ENCODE measurements around the gene HTT. TPM values are rescaled to one million over a fixed set of nuclear protein-coding genes. Genes with fewer than 3 reads are reported as not detected.

Gene HTT
- total RNA-seq, 1 donor from 2014 or later = 49.8 TPM

DNA sequence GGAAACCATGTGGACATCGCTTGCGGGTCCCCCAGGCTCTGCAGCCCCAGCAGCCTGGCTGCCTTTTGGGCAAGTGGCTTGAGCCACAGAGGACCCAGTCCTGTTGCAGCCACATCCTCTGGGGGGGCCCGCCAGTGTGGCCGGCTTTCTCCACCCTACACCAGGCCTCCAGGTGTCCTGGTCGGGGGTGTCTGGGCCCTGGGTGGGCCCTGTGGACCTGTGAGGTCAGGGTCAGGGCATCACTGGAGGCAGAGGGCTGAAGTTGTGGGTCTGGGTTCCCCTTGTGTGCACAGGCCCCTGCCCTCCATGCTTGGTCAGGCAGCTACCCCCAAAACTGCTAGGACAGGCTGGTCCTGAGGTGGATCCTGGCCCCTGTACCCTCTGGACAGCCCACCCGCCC lies 171.2 kb downstream of the HTT start:
- H3K36me3 ChIP-seq = no peaks in the 10 kb centered on the region
- no peak overlapping the region for H3K4me3 ChIP-seq
- DNase-seq (ENCODE audit: extremely low spot score in 2 of 2) = no peak
- H3K27ac ChIP-seq = no peak overlapping the region
- H3K9me3 ChIP-seq = no peaks in the 10 kb centered on the region
- H3K4me1 ChIP-seq = peaks cover 12% of the 10 kb centered on the region
- intact Hi-C loops (cut with DNase I) = no loop called here
- no peaks in the 10 kb centered on the region for H3K27me3 ChIP-seq
- TF ChIP-seq POLR2AphosphoS5 (IDR thresholded peaks at IDR 0.05; ENCODE audit: insufficient read depth in 1 of 2, low read depth in 1 of 2) (no peak), POLR2A (IDR thresholded peaks at IDR 0.05) (no peak)
- TF ChIP-seq, protein P1, sequence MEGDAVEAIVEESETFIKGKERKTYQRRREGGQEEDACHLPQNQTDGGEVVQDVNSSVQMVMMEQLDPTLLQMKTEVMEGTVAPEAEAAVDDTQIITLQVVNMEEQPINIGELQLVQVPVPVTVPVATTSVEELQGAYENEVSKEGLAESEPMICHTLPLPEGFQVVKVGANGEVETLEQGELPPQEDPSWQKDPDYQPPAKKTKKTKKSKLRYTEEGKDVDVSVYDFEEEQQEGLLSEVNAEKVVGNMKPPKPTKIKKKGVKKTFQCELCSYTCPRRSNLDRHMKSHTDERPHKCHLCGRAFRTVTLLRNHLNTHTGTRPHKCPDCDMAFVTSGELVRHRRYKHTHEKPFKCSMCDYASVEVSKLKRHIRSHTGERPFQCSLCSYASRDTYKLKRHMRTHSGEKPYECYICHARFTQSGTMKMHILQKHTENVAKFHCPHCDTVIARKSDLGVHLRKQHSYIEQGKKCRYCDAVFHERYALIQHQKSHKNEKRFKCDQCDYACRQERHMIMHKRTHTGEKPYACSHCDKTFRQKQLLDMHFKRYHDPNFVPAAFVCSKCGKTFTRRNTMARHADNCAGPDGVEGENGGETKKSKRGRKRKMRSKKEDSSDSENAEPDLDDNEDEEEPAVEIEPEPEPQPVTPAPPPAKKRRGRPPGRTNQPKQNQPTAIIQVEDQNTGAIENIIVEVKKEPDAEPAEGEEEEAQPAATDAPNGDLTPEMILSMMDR (IDR thresholded peaks at IDR 0.05) = no peak

DNA sequence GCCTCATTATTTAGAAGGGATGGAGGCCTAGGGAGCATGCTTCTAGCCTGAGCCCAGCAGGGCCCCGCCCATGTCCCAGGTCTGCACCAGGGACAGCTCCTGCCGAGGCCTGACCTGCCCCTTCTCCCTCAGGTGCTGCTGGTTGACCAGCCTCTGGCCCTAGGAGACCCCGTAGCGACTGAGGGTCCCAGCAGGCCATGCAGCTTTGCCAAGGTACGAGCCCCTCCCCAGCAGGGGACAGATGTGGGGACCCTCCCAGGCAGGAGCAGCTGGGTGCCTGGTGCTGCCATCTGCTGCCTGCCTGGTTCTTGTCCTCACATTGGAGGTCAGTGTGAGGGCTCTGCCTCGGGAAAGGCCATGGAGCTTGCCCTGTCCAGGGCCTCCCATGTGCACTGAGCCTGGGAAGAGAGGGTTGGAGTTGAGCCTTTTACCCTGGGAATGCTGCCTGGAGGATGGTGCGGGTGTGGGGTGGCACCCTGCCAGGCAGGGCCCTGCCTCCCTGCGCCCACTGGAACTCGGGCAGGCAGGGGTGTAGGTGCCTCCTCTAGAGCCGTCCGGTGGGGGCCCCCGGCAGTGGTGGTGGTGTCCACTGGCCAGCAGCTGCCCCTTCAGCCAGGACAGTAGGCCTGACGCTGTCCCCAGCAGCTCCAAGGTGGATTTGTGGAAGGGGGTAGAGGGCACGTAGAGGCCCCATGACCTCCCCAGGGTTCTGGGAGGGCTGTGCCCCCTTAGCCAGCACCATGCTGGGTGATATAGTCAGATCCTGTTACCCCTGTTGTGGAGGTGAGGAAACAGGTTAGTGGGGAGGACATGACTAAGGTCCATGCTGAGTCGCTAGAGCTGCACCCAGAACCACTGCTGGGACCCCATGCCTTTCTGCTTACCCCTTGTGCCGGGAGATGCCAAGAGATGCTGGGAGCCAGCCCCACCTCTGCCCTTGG lies 172.2 kb downstream of the HTT start:
- DNase-seq (ENCODE audit: extremely low spot score in 2 of 2) = no peak
- intact Hi-C loops (cut with DNase I) = no loop called here
- Histone ChIP-seq H3K36me3 (no peaks in the 10 kb centered on the region), H3K27ac (no peak overlapping the region), H3K4me1 (peaks cover 4% of the 10 kb centered on the region), H3K27me3 (no peaks in the 10 kb centered on the region), H3K4me3 (no peak overlapping the region), H3K9me3 (no peaks in the 10 kb centered on the region)
- TF ChIP-seq, protein P1 (IDR thresholded peaks at IDR 0.05) = no peak
- TF ChIP-seq POLR2A (IDR thresholded peaks at IDR 0.05) (no peak), POLR2AphosphoS5 (IDR thresholded peaks at IDR 0.05; ENCODE audit: insufficient read depth in 1 of 2, low read depth in 1 of 2) (no peak)

DNA sequence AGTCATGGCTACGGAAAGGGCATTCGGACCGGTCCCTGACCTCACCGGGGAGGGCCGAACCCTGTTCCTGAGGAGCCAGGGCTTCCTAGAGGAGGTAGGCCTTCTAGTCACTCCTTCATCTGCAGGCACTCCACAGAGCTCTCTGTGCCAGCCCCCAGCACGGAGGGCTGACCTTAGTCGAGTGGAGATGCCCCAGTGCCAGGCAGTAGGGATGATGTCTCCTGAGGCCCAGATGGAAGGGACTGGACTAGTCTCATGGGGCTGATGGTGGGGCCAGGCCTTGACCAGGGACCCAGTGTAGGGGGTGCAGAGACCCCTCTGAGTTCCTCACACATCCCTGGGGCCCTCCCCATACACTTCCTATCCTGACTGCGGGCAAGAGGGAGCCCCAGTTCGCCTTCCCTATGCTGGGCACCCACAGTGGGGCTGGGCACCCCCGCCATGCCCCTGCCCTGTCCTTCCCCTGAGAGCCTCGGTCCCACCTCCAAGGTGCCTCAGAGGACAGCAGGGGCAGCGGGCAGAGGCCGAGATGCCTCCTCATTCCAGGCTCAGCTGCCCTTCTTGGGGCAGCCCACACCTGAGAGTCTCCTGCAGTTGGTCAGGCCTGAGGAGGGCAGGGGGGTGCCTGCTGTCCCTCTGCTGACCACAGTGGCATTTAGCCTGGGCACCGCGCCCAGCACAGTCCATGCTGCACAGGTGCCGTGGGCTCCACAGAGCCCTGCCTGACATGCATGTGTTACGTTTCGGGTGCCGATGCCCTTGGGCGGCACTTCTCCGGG lies 173.1 kb downstream of the HTT start:
- Histone ChIP-seq H3K9me3 (no peaks in the 10 kb centered on the region), H3K27me3 (no peaks in the 10 kb centered on the region), H3K27ac (no peak overlapping the region), H3K36me3 (no peaks in the 10 kb centered on the region), H3K4me3 (no peak overlapping the region), H3K4me1 (no peaks in the 10 kb centered on the region)
- TF ChIP-seq POLR2AphosphoS5 (IDR thresholded peaks at IDR 0.05; ENCODE audit: insufficient read depth in 1 of 2, low read depth in 1 of 2) (no peak), POLR2A (IDR thresholded peaks at IDR 0.05) (no peak)
- TF ChIP-seq, protein P1 (IDR thresholded peaks at IDR 0.05) = no peak
- intact Hi-C loops (cut with DNase I) = no loop called here
- no peak for DNase-seq (ENCODE audit: extremely low spot score in 2 of 2)

DNA sequence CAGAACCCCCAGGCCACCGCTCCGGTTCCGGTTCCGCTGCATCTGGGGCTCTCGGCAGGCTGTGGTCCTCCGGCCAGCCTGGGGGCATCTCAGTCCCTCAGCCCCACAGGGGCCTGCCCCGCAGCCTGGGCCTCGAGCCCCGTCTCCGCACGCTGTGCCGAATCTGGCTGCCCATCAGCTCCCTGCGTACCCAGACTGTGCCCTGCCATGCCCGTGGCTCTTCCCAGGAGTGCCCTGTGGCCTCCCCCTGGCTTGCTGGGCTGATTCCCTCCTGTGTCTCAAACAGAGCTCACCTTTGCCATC lies 173.6 kb downstream of the HTT start:
- DNase-seq (ENCODE audit: extremely low spot score in 2 of 2) = no peak
- TF ChIP-seq POLR2A (IDR thresholded peaks at IDR 0.05) = no peak
- TF ChIP-seq, protein P1 (IDR thresholded peaks at IDR 0.05) = no peak
- no peak for TF ChIP-seq POLR2AphosphoS5 (IDR thresholded peaks at IDR 0.05; ENCODE audit: insufficient read depth in 1 of 2, low read depth in 1 of 2)
- Histone ChIP-seq H3K9me3 (no peaks in the 10 kb centered on the region), H3K27ac (no peak overlapping the region), H3K4me3 (no peak overlapping the region), H3K27me3 (no peaks in the 10 kb centered on the region), H3K4me1 (no peaks in the 10 kb centered on the region), H3K36me3 (no peaks in the 10 kb centered on the region)
- intact Hi-C loops (cut with DNase I) = no loop called here
